ENCODE data around the gene DMD. TPM values are rescaled to one million over a fixed set of nuclear protein-coding genes. Genes with fewer than 3 reads are reported as not detected.

Gene DMD
- total and polyA plus RNA-seq, 2 experiments from 2014 or later, result 1.5 to 2.0 TPM

DNA sequence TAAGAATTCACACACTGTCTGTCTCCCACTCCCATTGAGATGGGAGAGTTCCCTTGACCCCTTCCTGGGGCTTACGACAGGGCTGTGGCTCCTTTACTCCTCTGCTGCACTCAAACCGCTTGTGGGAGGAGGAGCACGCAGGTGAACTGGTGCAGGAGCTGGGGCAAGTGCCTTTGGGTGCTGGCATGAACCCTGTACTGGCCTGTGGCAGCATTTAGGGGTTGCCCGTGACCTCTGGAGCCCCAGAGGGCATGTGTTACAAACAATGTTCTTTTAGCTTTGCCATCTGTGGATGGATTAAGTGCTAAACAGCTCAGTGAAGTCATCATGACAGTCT is 2117.7 kb downstream of the DMD start:
- Histone ChIP-seq H3K9ac (no peak overlapping the region), H3K4me1 (ENCODE audit: insufficient read depth) (no peaks in the 10 kb centered on the region), H3F3A (ENCODE audit: insufficient read depth) (no peaks in the 10 kb centered on the region), H3K36me3 (ENCODE audit: low read depth) (no peaks in the 10 kb centered on the region), H3K9me2 (ENCODE audit: insufficient read depth) (no peaks in the 10 kb centered on the region), H3K27me3 (replicated peaks; ENCODE audit: insufficient read depth) (no peaks in the 10 kb centered on the region), H3K4me2 (ENCODE audit: unreplicated experiment) (no peak overlapping the region), H4K20me1 (ENCODE audit: insufficient read depth) (no peaks in the 10 kb centered on the region), H2AFZ (no peak overlapping the region), H3K79me2 (ENCODE audit: insufficient read depth) (no peaks in the 10 kb centered on the region), H3K4me3 (no peak overlapping the region), H3K9me3 (ENCODE audit: low read depth) (no peaks in the 10 kb centered on the region), H3K27ac (no peak overlapping the region)
- TF ChIP-seq EZH2phosphoT487 (IDR thresholded peaks at IDR 0.05; ENCODE audit: insufficient read depth, low read depth), result no peak
- no peak for TF ChIP-seq EZH2 (IDR thresholded peaks at IDR 0.05; ENCODE audit: insufficient read depth, poor library complexity, severe bottlenecking)
- in situ Hi-C loops (cut with MboI), result no loop called here
- 51 to 79% methylated on average over 2 of the region's 4 CpGs for WGBS, 2 experiments (ENCODE audit: low coverage in 1 of 2, low lambda C conversion rate in 2 of 2, missing lambda C conversion rate in 2 of 2)
- no peak for DNase-seq

- Histone ChIP-seq H2AFZ (no peak overlapping the region), H3K79me2 (ENCODE audit: insufficient read depth) (no peaks in the 10 kb centered on the region), H3K9ac (no peak overlapping the region), H3K36me3 (ENCODE audit: low read depth) (no peaks in the 10 kb centered on the region), H3K27ac (no peak overlapping the region), H3K9me2 (ENCODE audit: insufficient read depth) (no peaks in the 10 kb centered on the region), H3K4me3 (no peak overlapping the region), H3K4me2 (ENCODE audit: unreplicated experiment) (no peak overlapping the region), H3K9me3 (ENCODE audit: low read depth) (no peaks in the 10 kb centered on the region), H3K27me3 (replicated peaks; ENCODE audit: insufficient read depth) (no peaks in the 10 kb centered on the region), H3K4me1 (ENCODE audit: insufficient read depth) (no peaks in the 10 kb centered on the region), H3F3A (ENCODE audit: insufficient read depth) (no peaks in the 10 kb centered on the region), H4K20me1 (ENCODE audit: insufficient read depth) (no peaks in the 10 kb centered on the region)
- TF ChIP-seq EZH2phosphoT487 (IDR thresholded peaks at IDR 0.05; ENCODE audit: insufficient read depth, low read depth) (no peak), EZH2 (IDR thresholded peaks at IDR 0.05; ENCODE audit: insufficient read depth, poor library complexity, severe bottlenecking) (no peak)
- 4% methylated on average over 3 of the region's 3 CpGs for WGBS, 2 experiments (ENCODE audit: low coverage in 1 of 2, low lambda C conversion rate in 2 of 2, missing lambda C conversion rate in 2 of 2)
- DNase-seq, result no peak
- in situ Hi-C loops (cut with MboI), result no loop called here
These were observed 2118.2 kb downstream of the DMD start for GRCh38 chrX:31092970-31093638.

DNA sequence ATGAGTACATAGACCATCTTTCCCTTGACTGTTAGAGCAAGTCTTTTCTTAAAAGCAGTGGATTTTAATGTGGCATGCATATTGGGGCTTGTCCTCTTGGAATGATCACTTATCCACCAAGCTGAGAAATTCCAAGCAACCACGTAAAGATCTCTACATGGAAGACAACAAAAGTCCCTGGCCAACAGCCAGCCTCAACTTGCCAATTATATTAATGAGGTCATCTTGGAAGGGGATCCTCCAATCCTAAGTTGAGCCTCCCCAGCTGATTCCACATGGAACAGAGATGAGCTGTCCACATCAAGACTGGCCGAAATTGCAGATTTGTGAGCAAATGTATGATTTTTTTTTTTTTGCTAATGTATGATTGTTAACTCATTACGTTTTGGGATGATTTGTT is 2118.9 kb downstream of the DMD start:
- no peak for TF ChIP-seq EZH2phosphoT487 (IDR thresholded peaks at IDR 0.05; ENCODE audit: insufficient read depth, low read depth)
- TF ChIP-seq EZH2 (IDR thresholded peaks at IDR 0.05; ENCODE audit: insufficient read depth, poor library complexity, severe bottlenecking), result no peak
- no peak overlapping the region for H3K4me2 ChIP-seq (ENCODE audit: unreplicated experiment)
- H2AFZ ChIP-seq, result no peak overlapping the region
- no peak overlapping the region for H3K27ac ChIP-seq
- H3K9me2 ChIP-seq (ENCODE audit: insufficient read depth), result no peaks in the 10 kb centered on the region
- no peaks in the 10 kb centered on the region for H3K4me1 ChIP-seq (ENCODE audit: insufficient read depth)
- H3K27me3 ChIP-seq (replicated peaks; ENCODE audit: insufficient read depth), result no peaks in the 10 kb centered on the region
- 0 to 3% methylated on average over 3 of the region's 3 CpGs for WGBS, 2 experiments (ENCODE audit: low coverage in 1 of 2, low lambda C conversion rate in 2 of 2, missing lambda C conversion rate in 2 of 2)
- no peaks in the 10 kb centered on the region for H3K36me3 ChIP-seq (ENCODE audit: low read depth)
- no peaks in the 10 kb centered on the region for H3K79me2 ChIP-seq (ENCODE audit: insufficient read depth)
- H3K9ac ChIP-seq, result no peak overlapping the region
- no peak for DNase-seq
- H3K9me3 ChIP-seq (ENCODE audit: low read depth), result no peaks in the 10 kb centered on the region
- no peaks in the 10 kb centered on the region for H4K20me1 ChIP-seq (ENCODE audit: insufficient read depth)
- no peaks in the 10 kb centered on the region for H3F3A ChIP-seq (ENCODE audit: insufficient read depth)
- in situ Hi-C loops (cut with MboI), result no loop called here
- H3K4me3 ChIP-seq, result no peak overlapping the region

GRCh38 chrX:31091819-31092218 is 2119.5 kb downstream of the DMD start:
- Histone ChIP-seq H3K4me3 (no peak overlapping the region), H2AFZ (no peak overlapping the region), H3K4me2 (ENCODE audit: unreplicated experiment) (no peak overlapping the region), H3K4me1 (ENCODE audit: insufficient read depth) (no peaks in the 10 kb centered on the region), H3F3A (ENCODE audit: insufficient read depth) (no peaks in the 10 kb centered on the region), H4K20me1 (ENCODE audit: insufficient read depth) (no peaks in the 10 kb centered on the region), H3K9me2 (ENCODE audit: insufficient read depth) (no peaks in the 10 kb centered on the region), H3K27ac (no peak overlapping the region), H3K9me3 (ENCODE audit: low read depth) (no peaks in the 10 kb centered on the region), H3K36me3 (ENCODE audit: low read depth) (no peaks in the 10 kb centered on the region), H3K27me3 (replicated peaks; ENCODE audit: insufficient read depth) (no peaks in the 10 kb centered on the region), H3K9ac (no peak overlapping the region), H3K79me2 (ENCODE audit: insufficient read depth) (no peaks in the 10 kb centered on the region)
- no peak for DNase-seq
- WGBS, 2 experiments (ENCODE audit: low coverage in 1 of 2, low lambda C conversion rate in 2 of 2, missing lambda C conversion rate in 2 of 2), result 0 to 11% methylated on average over 1 of the region's 1 CpG
- TF ChIP-seq EZH2phosphoT487 (IDR thresholded peaks at IDR 0.05; ENCODE audit: insufficient read depth, low read depth), result no peak
- in situ Hi-C loops (cut with MboI), result no loop called here

DNA sequence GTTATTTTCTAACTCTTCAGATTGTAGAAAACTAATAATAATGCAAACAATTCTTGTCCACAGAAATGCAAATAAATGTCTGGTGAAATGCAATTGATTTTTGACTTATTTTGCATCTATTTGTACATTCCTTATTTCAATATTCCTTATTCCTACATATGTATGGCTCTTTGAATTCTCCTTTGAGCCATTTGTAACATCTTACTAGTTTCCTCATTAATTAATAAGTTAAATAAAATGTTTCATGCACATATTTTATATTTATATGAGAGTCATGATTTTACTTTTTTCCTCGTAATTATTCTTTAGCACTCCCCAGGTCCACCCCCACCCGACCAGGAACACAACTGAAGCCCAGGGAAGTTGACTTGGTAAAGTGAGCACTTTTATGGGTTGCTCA is 2136.8 kb downstream of the DMD start:
- H4K20me1 ChIP-seq (ENCODE audit: insufficient read depth), result no peaks in the 10 kb centered on the region

More for the DNA sequence above, 2136.8 kb downstream of the DMD start:
- H3K9me2 ChIP-seq (ENCODE audit: insufficient read depth), result no peaks in the 10 kb centered on the region
- in situ Hi-C loops (cut with MboI), result no loop called here
- H3K27me3 ChIP-seq (replicated peaks; ENCODE audit: insufficient read depth), result no peaks in the 10 kb centered on the region
- DNase-seq, result no peak
- no peaks in the 10 kb centered on the region for H3K79me2 ChIP-seq (ENCODE audit: insufficient read depth)
- H3K36me3 ChIP-seq (ENCODE audit: low read depth), result no peaks in the 10 kb centered on the region
- no peak overlapping the region for H3K9ac ChIP-seq
- WGBS, 2 experiments (ENCODE audit: low coverage in 1 of 2, low lambda C conversion rate in 2 of 2, missing lambda C conversion rate in 2 of 2), result 6 to 13% methylated on average over 2 of the region's 2 CpGs
- no peak overlapping the region for H3K27ac ChIP-seq
- H3F3A ChIP-seq (ENCODE audit: insufficient read depth), result no peaks in the 10 kb centered on the region
- no peak overlapping the region for H3K4me3 ChIP-seq
- H2AFZ ChIP-seq, result no peak overlapping the region
- no peaks in the 10 kb centered on the region for H3K4me1 ChIP-seq (ENCODE audit: insufficient read depth)
- no peak for TF ChIP-seq EZH2phosphoT487 (IDR thresholded peaks at IDR 0.05; ENCODE audit: insufficient read depth, low read depth)
- TF ChIP-seq EZH2 (IDR thresholded peaks at IDR 0.05; ENCODE audit: insufficient read depth, poor library complexity, severe bottlenecking), result no peak
- H3K9me3 ChIP-seq (ENCODE audit: low read depth), result no peaks in the 10 kb centered on the region
- no peak overlapping the region for H3K4me2 ChIP-seq (ENCODE audit: unreplicated experiment)

Data from GM23248 (cell line).